Cerebellar nuclear complex (tissue), 1 donor: ENCODE measurements around the gene ZNF787.

ENCODE experiments used
- DNase-seq, 2 experiments: peaks; one replicate each; lab custom pipeline; 2025; lab: John Stamatoyannopoulos, UW

Gene ZNF787

DNA sequence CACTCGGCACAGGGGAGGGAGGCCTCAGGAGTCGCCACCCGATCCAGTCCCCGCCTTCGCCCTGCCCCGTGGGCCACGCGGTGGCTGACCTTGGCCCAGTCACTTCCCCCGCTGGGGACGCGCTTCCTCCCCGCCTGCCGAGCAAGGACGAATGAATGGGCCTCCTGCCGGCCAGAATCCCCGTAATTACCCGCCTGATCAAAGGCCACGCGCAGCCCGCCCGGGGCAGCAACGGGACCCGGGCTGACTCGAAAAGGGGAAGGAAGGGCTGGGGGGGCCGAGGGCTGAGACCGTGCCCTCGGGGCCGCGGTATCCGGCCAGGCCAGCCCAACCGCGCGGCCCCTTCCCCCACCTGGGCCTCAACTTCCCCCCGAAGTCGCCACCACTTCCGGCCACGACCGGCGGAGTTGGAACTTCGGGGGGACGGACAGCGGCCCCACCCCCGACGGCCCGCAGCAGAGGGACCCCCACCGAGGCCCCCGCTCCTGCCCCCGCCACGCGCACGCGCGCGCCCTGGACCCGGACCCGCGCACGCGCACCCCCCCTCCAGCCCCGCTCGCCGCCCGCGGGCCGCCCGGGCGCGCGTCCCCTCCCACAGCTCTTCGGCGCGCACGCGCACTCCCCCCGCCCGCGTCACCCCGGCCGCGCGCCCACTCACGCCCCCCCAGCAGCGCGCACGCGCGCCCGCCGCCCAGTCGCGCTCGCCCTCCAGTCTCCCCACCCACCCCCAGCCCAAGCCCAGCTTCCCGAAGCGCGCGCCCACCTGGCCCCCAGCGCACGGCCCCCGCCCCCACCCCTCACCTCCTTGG, 520 bp downstream of the ZNF787 start:
- no peak for DNase-seq

DNA sequence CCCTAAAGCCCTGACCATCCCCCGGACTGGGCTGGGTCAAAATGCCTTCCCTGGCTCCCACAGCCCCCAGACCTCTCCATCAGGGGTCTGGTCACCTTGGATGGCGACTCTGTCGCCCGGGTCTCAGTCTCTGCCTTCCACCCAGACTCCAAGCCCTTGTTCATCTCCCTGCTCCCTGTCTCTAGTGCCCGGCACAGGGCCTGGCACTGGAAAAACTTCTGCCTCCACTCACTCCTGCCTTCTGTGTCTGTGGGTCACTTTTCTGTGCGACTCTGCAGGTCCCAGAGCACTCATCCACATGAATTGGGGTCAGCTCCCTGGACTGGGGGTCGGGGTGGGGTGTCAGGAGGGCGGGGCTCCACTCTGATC, 1.1 kb downstream of the ZNF787 start:
- DNase-seq: no peak

GRCh38 chr19:56119582-56119978, 1.5 kb downstream of the ZNF787 start:
- no peak for DNase-seq

DNA sequence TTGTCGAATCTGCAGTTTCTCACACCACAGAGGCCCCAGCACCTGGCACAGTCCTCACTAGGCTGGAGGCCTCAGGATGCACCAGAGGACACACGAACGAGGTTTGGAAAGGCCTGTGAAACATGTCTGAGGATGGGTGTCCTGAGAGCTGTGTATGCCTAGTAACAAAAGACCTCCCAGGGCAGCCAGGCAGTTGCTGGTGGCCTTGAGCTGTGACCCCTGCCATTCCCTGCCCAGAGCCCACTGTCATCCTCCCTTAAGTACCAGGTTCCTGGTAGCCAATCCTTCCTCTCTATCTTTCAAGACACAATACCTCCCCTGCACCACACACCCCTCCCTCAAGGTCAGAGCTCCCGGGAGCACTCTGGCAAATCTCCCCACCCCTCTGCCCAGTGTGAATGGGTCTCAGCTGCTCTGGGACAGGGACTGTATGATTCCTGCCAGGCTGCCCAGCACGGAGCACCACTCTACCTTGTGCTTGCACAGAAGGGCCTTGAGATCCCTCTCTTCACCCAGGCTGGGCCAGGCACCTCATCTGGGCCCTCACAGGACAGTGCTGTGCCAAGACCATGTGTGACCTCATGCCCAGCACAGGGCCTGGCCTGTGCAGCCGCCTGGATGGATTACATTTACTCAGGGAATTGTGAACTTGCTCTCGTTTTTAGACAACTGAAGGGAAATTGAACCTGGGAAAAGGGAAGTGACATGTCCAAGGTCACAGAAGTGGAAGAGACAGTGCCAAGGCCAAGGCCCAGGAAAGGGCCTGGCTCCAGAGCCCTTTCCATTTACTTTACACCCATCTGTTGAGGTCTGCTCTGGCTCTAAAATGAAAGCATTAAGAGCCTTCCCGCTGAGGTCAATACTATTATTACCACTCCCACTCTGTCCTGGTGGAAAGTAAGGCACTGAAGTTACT, 2.2 kb downstream of the ZNF787 start:
- DNase-seq: no peak

GRCh38 chr19:56117889-56118288, 3.2 kb downstream of the ZNF787 start:
- DNase-seq: no peak

DNA sequence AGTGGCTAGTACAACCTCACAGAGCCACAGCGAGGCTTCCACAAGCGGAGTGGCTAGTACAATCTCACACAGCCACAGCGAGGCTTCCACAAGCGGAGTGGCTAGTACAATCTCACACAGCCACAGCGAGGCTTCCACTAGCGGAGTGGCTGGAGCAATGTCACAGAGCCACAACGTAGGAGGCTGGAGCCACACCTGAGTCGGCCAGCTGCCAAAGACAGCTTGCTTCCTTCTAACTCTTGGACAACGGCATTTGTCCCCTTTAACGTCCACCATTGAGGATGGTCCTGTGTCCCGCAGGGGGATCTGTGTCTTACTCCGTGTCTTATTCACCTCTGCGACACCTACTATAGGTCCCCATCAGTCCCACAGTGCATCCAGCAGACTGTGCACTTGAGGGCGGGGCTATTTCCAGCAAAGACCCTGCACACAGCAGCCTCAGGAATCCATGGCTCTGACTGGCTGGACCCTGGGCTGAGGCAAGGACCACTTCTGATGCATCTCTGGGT, 3.7 kb downstream of the ZNF787 start:
- no peak for DNase-seq

DNA sequence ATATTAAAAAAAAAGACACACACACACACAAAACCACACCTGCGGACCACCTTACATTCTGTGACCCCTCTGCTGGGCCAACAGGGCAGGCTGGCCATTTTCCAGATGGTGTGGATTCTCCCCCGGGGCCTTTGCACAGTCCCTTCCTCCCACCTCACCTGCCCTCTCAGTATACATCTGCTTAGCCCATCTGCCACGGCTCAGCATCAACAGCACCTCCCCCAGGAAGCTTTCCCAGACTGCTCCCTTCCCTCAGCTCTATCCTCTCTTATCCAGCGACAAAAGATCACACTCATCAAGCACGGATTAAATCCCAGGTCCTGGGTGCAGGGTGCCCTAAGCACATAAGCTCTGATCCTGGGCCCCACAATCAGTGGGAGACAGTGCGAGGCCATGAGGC, 4.5 kb downstream of the ZNF787 start:
- no peak for DNase-seq

GRCh38 chr19:56115490-56115889, 5.6 kb downstream of the ZNF787 start:
- DNase-seq: no peak

DNA sequence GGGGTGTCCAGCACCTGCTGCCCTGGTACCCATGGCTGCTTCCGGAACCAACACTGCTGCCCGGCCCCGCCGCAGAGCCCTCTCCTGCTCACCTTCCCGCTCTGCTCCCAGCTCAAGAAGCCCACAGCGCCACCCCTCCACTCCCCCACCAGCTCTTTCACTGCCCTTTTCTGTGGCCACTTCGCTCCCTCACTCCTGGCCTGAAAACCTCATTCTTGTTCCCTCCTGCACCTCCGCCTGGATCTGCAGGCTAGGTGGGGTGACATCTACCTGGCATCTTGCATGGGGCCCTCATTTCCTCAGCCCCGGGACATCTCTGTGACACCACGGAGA, 6.4 kb downstream of the ZNF787 start:
- DNase-seq: no peak

DNA sequence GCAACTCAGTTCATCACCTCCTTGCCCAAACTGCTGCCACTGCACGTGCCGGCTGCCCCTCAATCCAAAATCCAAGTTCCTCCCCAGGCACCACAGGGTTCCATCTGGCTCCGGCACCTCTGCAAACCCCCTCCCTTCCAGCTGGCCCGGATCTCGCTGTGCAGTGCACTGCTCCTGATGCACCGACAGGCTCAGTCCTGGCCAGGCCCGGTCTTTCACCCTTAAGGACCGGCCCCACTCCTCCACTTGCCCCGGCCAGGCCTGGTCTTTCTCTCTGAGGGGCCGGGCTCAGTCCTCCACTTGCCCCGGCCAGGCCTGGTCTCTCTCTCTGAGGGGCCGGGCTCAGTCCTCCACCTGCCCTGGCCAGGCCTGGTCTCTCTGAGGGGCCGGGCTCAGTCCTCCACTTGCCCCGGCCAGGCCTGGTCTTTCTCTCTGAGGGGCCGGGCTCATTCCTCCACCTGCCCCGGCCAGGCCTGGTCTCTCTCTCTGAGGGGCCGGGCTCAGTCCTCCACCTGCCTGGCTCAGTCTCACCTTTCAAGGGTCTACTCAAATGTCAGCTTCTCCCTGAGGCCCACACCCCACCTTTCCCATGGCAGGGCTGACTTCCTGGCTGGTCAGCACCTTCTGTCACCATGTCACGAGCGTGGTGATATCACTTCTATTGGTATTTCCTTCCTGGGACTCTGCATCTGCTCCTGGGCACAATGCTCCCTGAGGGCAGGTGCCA, 6.9 kb downstream of the ZNF787 start:
- no peak for DNase-seq

- DNase-seq: no peak
Measured at GRCh38 chr19:56113074-56113632, 7.9 kb downstream of the ZNF787 start.

DNA sequence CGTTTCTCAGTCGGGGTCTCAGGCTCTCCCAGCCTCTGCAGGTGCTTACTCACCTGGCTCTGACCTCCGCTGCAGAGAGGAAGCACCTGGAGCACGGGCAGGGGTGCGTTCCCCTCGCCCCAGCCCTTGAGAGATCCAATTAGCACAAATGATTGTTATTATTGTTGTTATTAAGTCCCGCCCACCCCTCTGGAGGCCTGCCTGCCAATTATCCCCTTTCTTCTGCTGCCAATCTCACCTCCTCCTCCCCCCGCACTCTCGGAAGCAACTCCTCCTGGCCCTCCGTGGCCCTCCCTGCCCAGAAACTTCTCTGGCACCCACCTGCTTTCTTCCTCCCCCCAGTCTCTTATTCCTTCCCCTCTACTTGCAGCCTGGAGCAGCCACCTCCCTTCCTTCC, 8.8 kb downstream of the ZNF787 start:
- DNase-seq: no peak

DNA sequence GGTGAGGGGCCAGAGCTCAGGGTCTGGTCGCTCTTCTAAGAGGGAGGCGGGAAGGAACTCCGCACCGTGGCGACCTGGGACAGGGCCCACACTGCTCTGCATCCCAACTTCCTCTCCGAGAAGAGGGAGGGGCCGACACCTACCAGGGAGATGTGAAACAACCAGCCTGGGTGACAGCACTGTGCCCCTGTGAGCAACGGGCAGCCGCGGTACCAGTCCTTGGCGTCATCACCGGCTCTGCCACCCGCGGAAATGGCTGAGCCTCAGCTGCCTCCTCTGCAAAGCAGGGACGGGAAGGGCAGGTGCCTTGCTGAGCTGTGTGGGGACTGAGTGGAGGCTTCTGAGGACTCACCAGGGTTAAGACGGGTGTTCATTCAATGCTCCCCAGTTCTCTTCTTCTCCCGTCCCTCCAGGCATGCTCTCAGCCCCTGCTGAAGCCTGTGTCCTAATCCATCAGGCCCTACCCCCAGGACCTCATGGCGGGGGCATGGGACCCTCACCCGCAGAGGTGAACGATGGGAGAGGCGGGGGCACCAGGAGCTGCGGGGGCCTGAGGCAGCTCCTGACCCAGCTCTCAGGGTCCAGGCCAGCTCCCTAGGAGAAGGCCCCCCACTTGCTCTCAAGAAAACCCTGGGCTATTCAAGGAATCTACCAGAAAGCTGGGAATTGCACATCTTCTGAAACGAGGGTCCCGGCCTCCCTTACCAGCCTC, 9.3 kb downstream of the ZNF787 start:
- DNase-seq: no peak

GRCh38 chr19:56110515-56111448, 10.3 kb downstream of the ZNF787 start:
- no peak for DNase-seq

- DNase-seq: no peak
Measured at GRCh38 chr19:56109226-56109625, 11.9 kb downstream of the ZNF787 start.

DNA sequence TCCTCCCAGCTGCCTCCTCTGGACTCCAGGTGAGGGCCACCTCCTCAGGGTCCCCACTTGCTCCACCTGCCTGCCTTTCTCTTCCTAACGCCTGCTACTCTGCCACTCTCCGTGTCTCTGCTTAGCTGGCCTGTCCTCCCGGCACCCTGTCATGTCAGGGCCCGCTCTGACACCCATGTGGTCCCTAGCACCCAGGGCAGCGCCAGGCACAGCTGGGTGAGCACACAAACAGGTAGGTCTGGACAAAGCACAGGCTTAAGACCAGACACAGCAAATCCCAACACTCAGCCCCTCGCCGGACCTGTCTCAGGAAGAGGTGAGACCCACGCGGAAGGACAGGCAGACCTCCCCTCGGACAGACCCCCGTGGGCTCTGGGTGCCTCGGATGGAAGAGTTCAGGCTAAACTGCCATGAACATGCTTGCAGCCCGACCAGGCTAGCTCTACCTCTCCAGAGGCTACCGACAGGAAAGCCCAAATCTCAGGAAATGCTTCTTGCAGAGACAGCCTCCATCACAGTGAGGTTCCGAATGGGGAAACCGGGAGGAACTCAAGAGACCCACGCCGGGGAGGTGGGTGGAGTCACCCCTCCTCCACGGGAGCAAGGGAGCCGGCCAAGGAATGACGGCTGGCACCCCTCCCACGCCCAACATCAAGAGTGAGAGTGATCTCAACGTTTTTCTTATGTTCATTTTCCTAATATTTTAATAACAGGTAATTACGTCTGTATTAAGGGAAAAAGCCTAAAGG, 12.5 kb downstream of the ZNF787 start:
- DNase-seq: no peak

DNA sequence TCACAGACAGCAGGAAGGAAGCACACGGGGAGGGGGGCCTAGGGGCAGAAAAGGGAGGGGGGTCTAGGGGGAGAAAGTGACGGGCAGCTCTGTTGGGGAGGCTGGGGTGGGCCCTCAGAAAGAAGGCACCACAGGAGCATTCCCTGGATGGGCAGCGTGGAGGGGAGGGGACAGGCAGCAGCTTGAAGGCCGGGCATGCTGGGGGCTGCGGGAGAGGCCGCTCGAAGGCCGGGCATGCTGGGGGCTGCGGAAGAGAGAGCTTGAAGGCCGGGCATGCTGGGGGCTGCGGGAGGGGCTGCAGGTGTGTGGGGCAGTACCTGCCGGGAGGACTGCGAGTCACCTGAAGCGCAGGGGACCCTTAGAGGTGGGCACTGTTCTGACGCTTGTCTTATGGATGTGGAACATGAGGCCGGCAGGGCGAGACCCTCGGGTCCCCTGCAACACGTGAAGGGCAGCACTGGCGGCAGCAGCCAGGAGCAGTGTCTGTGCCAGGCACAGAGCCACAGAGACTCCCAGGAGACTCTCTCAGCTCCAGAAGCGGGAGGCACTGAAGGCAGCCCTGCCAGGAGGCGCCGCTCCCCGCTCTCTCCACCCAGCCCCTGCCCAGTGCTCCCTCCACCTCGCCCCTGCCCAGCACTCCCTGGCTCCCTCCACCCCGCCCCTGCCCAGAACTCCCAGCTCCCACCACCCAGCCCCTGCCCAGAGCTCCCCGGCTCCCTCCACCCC, 13.3 kb downstream of the ZNF787 start:
- no peak for DNase-seq

DNA sequence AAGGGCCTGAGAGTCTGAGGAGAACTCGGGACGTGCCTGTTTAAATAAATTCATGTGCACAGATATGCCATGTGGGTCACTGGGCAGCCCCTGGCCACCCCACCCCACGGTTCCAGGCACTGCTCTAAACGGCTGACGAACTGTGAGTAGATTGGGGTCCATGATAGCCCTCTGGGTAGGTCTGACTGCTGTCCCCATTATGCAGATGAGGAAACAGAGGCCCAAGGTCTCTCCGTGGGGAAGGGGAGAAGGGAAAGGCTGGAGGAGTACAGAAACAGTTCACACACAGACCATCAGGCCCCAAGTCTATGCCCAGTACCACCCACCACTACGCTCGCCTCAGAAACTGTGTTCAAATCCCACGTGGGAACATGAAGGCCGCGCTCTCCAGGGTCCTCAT, 14.1 kb downstream of the ZNF787 start:
- DNase-seq: no peak

DNA sequence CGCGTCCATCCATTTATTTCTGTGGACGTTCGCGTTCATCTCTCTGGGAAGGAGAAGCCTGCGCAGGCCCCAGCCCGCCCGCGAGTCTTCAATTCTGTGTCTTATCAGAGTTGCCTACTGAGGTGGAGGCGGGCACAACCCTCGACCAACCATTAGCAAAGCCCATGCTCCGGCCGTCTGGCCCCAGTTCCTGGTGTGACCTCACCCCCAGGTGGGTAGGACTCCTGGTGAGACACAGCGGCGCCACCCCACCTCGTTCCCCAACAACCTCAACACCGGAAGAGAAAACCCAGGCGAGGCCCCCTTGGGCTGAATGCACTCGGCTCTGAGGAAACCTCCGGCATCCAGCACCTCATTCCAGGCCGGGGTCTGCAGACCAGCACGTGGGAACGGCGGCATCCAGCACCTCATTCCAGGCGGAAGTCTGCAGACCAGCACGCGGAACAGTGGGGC, 14.7 kb downstream of the ZNF787 start:
- DNase-seq: no peak
